Left renal cortex interstitium (tissue), 4 donors: ENCODE data around the gene TMEM52. TPM values are rescaled to one million over a fixed set of nuclear protein-coding genes. Genes with fewer than 3 reads are reported as not detected.

ENCODE experiments used
- DNase-seq, 4 donors: peaks; one replicate each; pipeline ENCODE4 v3.0.0-alpha.2; 2013; ENCODE audit warnings: low read depth in 4 of 4, low spot score in 2 of 4, missing footprints in 1 of 4
- polyA plus RNA-seq, 4 donors: library from polyadenylated mRNA; unstranded; fragments of 120-200 nt; gene quantifications; one replicate each; pipeline ENCODE4 v1.2.1, GENCODE V29; 2013; ENCODE audit not compliant: insufficient read length in 4 of 4

The TMEM52 gene
- polyA plus RNA-seq, 4 donors, result 0.85 to 2.8 (median 1.5) TPM

DNA sequence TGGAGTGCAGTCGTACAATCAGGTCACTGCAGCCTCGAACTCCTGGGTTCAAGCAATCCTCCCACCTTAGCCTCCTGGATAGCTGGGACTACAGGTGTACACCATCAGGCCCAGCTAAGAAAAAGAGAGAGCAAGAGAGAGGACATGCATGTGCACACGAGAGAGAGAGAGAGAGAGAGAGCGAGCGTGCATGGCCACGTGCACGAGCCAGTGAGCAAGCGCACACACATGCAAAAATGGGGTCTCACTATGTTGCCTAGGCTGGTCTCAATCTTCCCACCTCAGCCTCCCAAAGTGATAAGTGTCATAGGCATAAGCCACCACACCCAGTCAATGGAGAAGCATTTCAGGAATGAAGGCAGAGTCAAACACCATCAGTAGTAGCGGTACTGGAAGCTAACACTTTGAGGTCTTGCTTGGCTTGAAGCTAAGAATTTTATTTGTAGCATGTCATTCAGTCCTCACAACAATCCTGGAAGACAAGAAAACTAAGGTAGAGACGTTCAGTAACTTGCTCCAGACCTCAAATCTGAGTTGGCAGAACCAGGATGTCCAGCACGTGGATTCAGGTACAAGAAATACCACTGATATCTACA, 42.6 kb downstream of the TMEM52 start:
- DNase-seq, result no peak

DNA sequence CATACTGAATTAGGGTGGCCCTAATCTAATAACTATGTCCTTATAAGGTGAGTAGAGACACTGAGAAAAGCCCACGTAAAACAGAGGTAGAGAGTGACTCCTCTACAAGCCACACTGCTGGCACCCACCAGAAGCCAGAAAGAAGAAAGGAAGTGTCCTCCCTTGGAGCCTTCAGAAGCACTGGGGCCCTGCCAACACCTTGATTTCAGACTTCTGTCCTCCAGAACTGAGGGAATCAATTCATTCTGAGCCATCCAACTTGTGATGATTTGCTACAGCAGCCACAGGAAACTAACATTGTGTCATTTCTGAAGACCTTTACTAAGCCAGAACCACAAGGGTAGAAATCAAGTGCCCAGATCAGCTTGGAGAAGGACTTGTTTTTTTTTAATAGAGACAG, 43.1 kb downstream of the TMEM52 start:
- DNase-seq, result no peak

DNA sequence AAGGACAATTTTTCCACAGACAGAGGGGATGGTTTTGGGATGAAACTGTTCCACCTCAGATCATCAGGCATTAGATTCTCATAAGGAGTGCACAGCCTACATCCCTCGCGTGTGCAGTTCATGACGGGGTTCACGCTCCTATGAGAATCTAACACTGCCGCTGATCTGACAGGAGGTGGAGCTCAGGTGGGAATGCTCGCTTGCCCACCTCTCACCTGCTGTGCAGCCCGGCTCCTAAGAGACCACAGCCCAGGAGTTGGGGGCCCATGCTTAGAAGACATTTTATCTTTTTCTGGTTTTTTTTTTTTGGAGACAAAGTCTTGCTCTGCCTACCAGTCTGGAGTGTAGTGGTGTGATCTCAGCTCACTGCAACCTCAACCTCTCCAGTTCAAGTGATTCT, 44.2 kb downstream of the TMEM52 start:
- no peak for DNase-seq

DNA sequence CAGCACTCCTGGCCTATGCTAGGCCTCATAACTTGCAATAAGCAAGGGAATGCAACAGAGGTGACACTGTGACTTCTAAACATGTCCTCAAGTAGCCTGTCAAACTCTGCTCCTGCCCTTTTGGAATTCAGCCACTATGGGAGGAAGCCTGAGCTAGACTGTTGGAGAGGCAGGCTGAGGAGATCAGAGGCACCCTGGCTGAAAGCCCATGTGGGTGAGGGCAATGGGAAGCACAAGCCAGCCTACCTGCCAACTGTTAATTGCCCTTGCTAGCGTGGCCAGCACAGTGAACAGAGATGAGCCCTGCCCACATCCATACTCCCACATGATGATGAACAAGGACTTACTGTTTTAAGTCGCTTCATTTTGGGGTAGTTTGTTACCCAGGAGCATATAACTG, 45.9 kb downstream of the TMEM52 start:
- DNase-seq, result no peak

DNA sequence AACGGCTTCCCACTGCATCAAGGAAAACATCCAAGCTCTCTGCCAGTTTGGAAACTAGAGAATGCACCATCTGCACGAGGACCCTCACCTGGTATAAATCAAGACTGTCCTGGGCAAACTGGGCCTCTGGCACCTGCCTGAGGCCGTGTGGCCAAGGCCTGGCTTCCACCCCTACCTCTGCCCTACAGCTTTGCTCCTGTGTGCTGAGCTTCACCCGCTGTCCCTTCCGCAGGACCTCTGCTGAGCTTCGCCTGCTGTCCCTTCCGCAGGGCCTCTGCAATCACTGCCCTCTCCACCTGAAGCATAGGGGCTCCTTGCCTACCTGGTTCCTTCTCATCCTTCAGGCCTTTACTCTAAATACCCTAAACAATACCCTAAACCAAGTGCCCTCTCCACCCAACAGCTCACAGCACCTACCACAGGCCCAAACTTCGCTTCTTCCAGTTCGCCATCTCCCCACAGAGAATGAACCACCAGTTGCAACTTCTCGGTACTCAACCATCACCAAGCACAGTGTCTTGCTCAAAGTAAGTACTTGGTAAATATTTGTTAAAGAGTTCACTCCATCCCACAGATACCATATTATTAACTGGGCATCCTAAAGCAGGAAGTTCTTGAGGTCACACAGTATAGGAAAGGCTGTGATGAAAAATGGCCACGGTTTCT, 46.6 kb downstream of the TMEM52 start:
- DNase-seq, result no peak

DNA sequence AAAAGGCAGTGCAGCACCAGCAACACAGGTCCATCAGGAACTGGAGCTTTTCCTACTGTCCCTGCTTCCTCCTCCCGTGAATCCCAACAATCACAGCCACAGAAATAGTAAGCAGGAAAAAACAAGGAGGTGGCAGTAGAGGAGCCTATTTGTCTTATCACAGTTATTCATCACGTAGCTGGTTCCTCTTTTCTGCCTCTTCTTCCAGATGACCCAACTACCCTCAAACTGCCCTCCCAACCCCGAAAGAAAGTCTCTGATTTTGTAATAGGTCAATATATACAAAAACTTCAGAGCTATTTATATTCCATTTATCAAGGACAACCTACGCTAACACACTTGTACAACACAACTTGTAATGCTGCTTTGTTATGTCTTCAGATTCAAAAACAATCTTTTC, 49.6 kb downstream of the TMEM52 start:
- no peak for DNase-seq

Other genes starting within 250 kb of the TMEM52 start
- gene SLC35E2B, start 226.5 kb downstream of the TMEM52 start, polyA plus RNA-seq, result 100 to 1,000 TPM in 1 of 4 donors, 10 to 100 TPM in 3; 56.5 to 111 (median 82.2) TPM
- gene CDK11A, start 194.9 kb downstream of the TMEM52 start, polyA plus RNA-seq, result 10 to 100 TPM; 22.8 to 42.1 (median 32.4) TPM
- 10 to 100 TPM; 40.8 to 62.0 (median 50.9) TPM for gene NADK, start 140.8 kb downstream of the TMEM52 start, polyA plus RNA-seq
- gene GNB1, start 28.2 kb downstream of the TMEM52 start, polyA plus RNA-seq, result 100 to 1,000 TPM; 261 to 315 (median 282) TPM
- gene CALML6, start 4.0 kb downstream of the TMEM52 start, polyA plus RNA-seq, result 1 to 10 TPM in 2 of 4 donors, under 1 TPM in 2; 0.27 to 1.4 (median 0.70) TPM
- gene CFAP74, start 84.5 kb upstream of the TMEM52 start, polyA plus RNA-seq, result under 1 TPM; 0.45 to 0.68 (median 0.58) TPM
- 1 to 10 TPM; 1.4 to 2.2 (median 1.8) TPM for gene GABRD, start 100.1 kb upstream of the TMEM52 start, polyA plus RNA-seq
- 10 to 100 TPM; 28.9 to 36.1 (median 33.0) TPM for gene PRKCZ, start 131.1 kb upstream of the TMEM52 start, polyA plus RNA-seq